NCI-H345 treated with DMSO at 0.1 percent for 48 hours (cell line): ENCODE results near the gene SEC61A1.

Experiments
- DNase-seq: peaks from one replicate; lab custom pipeline; 2025; ENCODE audit not compliant: unreplicated experiment; lab: John Stamatoyannopoulos, UW

Gene SEC61A1

DNA sequence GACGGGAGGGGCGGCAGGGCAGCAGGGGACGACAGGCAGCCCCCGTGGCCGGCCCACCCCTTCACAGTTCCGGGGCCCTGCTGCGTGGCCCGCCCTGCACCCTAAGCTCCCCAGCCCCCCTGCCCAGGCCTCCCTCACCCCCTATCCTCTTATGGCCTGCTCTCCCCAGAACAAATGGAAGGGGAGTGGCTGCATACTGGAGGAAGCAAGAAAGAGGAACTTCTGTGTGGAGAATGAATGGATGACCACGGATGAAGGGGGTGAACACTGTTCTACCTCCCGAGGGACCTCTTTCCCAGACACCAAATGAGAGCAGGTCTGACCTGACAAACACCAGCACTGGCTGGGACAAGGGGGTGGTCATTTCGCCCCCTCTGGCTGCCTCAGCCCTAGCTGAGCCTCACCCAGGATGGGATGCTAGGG is 25.0 kb downstream of the SEC61A1 start:
- no peak for DNase-seq

DNA sequence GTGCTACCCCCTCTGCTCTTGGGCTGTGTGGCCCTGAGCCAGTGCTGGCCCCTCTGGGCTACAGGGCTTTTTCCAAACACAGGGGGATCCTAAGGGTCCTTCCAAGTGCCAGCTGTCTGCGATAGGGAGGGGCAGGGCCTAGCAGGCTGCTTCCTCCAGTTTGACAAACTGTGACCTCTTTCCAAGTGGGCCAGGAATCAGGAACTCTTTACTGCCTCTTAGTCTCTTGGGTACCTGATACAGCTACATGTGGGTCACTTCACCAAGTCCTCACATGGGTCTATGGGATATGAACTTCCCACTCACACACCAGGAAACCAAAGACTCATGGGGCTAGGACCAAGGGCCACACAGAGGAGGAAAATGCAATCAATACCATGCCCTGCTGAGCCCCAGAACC is 25.4 kb downstream of the SEC61A1 start:
- DNase-seq = no peak

DNA sequence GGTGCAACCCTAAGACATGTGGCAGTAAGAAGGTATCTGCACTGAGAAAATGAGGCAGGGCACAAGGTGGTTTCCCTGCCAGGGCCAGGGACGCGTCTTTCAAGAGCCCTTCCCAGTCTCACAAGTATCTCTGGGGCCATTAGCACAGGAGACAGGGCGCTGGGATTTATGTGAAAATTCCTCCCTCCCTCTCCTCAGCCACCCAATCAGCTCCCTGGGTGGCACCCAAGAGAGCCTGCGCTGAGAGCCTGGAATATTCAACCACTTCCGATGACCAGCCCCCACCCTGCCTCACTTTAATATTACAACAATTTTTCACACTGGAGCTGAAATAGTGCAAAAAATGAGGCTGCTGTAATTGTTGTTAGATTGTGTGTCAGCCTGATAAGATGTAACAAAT is 26.1 kb downstream of the SEC61A1 start:
- DNase-seq = no peak

DNA sequence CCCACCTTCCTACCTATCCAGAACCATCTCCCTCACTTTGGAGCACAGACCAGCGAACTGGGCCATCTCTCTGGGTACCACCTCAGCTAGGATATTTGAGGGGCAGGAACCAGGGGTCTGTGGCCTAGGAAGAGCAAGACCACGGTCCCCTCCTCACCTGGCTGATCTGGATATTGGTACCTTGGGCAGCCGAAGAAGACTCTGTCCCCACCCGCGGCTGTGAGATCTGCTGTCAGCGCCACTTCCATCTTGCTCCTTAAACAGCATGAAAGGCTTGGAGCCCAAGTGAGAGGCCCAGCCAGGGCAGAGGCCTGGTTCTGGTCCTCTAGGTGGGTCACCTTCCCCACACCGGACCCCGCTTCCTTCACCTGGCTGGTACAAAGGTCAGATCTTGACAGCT is 26.6 kb downstream of the SEC61A1 start:
- no peak for DNase-seq

DNA sequence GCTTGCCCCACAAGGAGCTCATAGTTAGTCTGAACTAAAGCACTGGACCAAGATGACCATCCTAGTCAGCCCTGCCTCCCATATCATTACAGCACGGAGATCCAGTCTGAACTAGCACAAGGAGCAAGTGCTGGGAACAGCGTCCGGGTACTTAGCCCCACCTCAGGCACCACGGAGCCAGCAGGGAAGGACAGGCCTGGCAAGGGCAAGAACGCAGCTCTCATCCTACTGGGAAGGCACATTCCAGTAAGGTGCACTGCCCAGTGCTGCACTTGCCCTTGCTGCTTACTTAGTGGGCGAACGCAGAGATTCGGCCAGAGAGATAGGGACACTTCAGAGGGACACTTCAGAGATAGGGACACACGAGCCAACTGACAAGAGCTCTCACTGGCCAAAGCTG is 27.6 kb downstream of the SEC61A1 start:
- DNase-seq = no peak

DNA sequence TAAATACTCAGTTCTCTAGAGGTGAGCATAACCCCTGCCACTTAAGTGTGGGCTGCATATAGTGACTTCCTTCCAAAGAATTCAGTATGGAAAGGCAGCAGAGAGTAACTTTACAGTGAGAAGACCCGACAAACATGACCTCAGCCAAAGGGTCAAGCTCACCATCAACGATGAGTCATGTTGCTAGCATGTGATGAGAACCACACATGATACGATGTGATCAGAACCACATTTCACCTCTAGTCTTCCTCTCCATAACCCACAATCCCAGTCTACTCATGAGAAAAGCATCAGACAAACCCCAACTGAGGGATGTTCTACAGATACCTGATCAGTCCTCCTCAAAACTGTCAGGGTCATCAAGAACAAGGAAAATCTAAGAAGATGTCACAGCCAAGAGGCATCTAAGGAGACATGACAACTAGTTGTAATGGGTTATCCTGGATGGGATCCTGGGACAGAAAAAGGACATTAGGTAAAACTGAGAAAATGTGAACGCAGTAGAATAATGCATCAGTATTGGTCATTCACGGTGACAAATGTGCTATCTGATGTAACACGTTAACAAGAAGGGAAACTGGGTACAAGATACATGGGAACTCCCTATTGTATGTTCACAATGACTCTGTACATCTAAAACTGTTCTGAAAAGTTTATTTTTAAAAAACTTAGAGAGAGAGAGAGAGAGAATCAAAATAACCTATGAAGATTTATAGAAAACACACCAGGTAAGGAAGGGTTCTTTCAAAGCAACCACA is 28.3 kb downstream of the SEC61A1 start:
- DNase-seq = no peak

DNA sequence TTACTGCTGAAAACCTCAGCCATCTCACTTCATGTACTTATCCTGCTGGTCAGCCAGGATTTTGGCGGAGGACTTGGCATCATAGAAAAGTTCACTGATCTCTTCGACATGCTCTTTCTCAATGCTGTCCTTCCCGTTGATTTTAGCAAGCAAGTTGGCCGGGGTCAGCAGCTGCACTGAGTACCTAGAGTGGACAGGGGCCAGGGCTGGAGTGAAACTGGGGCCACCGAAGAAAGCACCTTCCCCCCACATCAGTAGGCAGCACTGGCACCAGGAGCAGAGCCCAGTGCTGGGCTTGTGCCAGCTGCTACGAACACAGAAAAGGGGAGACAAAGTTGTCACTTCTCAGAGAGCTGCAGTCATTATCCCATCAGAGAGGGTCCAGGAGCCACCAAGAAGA is 29.0 kb downstream of the SEC61A1 start:
- no peak for DNase-seq

DNA sequence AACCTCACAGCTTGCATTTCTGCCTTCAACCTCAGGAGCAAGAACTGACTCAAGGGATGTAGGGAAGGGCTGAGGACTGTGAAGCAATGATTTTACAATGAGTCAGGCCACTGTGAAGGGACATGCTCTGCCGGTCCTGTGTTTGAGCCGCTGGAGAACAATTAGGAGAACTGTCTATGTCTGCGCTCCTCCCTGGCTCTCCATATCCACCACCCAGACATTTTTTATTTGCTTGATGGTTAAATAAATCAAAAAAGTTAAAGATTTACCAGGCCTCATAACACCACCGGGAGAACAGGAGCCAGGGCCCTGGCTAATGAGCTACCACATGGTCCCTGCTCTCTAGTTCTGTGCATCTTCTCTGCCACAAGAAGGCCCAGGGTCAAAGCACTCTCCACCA is 29.6 kb downstream of the SEC61A1 start:
- no peak for DNase-seq

DNA sequence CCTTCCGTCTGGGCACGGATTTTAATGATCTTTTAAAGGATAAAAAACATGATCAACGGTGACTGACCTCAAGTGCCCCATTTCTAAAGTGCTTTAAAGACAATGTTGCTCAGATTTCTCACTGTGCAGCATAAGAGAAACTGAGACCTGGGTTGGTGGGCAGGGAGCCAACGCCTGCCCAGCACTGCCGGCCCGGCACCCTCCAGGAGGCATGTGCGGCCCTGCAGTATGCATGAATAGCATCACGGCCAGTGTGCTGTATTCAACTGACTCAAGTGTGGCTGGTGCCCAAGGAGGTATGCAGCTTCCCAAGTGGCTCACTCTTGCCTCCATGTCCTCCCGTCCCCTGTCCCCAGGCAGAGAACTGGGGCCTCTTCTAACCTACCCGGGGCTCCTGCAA is 30.3 kb downstream of the SEC61A1 start:
- DNase-seq = no peak

DNA sequence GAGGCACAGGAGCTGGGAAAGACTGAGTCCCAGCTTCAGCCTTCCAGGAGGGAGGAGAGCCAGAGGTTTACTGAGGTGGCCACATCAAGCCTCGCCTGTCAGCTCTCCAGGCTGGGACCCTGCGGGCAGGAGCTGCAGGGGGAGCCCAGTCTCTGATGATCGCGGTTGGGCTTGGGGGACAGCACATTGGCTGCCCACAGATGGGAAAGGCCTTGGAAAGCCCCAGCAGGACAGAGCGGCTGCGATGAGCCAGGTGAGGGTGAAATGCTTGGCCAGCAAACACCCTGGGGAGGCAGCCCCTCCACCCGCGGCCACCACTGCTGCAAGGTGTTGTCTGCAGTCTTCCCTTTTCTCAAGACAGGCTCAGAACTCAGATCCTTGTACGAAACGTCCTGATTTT is 31.2 kb downstream of the SEC61A1 start:
- no peak for DNase-seq

DNA sequence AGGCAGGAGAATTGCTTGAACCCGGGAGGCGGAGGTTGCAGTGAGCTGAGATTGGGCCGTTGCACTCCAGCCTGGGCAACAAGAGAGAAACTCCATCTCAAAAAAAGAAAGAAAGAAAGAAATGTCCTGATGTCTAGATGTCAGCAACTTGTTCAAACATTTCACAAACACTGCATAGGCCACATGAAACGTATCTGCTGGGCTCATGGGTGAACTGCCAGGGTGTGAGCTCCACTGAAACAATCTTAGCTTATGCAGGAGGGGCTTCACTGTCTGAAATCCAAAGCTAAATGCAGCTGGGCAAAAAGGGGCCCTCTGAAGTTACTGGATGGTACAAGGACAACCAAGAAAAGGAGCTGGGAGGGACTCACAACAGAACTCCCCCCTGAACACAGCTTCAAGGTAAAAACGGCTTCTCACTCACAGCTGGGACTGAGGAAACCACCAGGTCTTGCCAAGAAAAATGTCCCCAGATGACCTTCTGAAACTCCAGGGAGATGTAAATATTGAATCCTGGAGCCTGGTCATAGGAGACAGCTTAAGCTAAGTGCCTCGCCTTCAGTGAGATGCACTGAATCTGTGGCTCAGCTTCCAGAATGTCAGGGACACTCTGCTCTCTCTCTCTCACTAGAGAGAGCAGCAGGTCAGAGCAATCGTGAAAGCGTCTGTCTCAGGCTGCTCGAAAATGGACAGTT is 31.9 kb downstream of the SEC61A1 start:
- DNase-seq = no peak

DNA sequence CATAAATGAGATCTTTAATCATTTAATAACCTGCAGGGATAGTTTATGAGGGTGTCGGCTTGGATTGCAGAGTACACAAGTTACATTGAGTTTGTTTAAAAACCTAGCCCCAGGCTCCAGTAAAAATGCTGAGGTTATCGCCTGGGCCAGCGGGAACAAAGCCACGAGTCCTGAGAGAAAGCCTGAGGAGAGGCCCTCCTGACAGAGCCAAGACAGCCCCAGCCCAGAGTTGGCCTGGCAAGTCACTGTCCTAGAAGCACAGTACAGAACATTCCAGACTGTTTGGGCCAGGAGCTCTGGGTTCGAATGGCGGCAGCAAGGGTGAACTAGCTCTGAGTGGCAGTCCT is 32.4 kb downstream of the SEC61A1 start:
- no peak for DNase-seq

DNA sequence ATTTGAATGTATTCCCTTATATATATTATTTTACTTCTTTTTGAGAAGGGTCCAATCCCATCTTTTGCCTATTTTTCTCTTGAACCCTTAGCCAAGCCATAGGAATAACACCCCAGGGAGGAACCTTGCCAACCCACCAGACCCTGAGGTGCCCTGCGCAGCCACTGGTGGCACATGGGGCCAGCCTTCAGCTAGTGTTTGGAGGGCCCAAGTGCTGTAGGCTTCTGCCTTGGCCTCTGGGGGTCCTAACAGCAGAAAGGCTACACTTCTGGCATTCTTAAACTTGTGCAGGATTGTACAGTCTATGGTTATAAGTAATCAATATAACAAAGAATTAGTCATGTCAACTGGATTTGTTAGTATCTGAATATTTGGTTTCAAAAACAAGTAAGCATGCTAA is 36.9 kb downstream of the SEC61A1 start:
- DNase-seq = no peak

DNA sequence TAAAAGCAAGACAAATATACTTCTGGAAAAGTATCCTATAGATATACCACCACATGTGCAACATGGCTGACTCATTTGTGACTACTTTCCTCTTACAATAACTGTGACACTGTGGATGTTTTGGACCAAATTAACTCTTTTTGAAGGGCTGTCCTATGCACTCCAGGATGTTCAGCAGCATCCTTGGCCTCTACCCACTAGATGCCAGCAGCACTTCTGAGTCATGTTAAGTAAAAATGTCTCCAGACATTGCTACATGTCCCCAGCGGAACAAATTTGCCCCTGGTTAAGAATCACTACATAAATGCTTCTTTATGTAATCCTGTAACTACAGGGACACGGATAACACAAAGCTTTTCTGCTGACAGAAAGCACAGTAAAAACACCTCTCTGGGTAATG is 39.3 kb downstream of the SEC61A1 start:
- no peak for DNase-seq

DNA sequence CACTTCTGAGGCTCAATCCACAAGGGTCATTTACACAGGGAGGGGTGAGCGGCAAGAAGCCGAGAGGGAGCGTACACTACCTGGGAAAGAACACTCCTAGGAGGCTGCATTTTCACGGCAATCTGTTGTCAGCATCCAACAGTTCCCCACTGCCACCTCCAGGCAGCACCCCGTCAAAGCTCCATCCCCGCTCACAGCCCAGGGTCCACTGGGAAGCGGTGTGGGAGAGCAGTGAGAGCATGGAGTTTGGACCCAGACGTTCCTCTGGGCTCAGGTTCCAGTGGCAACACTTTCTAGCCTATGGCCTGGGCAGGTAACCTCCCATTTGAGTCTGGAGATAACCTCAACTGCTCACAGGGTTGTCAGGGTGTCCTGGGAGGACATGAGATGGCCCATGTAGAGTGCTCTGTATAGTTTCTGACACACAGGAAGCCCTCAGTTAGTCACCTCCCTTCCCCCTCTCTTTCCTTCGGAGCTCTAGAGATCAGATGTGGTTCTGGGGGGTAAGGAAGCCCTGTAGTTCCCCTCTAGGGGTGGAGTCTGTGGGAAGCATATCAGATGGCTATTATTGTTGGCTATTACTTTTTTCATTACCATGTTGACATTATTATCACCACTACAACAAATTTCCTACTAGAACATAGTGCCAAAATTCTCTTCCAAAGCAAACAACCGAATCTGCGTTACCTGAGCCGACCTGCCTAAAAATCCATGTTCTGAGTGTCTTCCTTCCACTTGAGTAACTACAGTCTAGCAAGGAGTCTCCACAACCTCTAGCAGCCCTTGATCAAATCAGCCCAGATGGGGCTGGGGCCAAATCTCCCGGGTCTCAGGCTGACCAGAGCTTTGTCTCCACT is 42.3 kb downstream of the SEC61A1 start:
- no peak for DNase-seq

DNA sequence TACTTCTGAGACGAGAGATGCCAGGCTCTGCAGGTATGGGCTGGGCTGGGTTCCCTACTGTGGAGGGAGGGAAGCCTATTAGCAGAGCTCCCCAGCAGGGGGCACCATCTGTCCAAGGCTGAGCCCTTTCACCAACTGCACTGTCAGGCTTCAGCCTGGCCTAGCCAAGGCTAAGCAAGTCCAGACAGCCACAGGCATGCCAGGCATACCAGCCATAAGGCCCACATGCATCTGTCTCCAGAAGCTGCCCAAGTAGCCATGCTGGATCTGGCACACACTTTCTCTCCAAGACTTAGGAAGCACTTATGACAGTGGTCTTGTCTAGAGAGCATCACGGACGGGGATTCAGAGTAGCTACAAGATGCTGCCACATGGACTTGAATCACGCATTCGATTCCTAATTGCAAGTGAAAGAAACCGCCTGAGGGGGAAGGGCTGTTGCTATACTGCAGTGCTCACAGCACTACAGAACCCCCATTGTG is 43.0 kb downstream of the SEC61A1 start:
- DNase-seq = peak; percentile 30

DNA sequence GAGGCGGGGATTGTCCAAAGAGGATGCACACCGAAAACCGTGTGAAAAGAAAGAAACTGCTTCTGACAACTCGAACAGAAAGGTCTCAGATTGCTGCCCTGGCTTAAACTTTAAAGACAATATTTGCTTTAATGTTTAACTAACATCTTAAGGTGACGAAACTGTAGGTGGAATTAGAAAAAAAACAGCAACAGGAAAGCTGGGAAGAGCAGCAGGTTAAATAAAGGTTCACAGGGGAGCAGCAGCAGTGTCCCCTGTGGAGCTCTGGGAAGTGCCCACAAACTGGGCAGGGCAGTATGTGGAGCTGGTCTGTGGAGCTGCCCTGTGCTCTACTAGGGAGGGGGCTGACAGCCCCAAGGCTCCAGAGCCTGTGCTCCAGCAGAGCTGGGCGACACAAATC is 46.0 kb downstream of the SEC61A1 start:
- DNase-seq = no peak

DNA sequence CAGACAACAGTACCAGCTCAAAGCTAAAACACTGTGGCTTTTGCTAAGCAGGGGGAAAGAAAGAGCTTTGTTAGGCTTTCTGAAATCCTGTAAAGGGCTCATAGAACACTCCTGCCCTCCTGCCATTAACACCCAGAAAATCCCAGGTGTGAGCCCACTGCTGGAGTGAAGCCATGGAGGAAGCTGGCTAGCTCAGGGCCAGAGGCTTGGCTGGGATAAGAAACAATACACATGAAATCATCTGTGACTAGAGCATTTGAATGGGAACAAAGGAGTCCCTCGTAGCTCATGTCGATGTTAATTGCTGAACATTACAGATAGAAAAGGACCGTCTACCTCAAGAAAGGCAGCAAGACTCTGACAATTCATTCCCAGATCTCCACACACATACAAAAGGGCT is 47.9 kb downstream of the SEC61A1 start:
- no peak for DNase-seq

DNA sequence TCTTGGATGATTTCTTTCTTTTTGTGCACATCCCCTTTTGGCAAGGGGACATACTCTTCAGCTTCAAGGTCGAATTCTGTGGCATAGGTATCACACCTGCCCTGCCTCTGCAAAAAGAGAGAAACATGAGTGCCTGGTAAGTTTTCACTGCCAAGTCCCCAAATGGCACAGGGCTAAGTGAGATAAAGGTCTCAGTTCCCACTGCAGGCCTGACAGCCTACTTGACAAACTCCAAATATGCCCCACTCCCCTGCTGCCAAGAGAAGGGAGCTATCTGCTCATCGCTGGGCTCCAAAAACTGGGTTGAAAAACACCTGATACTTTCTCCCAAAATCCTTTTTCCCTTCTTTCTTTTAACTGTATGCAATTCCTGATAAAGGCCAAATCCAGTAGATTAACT is 48.4 kb downstream of the SEC61A1 start:
- no peak for DNase-seq

DNA sequence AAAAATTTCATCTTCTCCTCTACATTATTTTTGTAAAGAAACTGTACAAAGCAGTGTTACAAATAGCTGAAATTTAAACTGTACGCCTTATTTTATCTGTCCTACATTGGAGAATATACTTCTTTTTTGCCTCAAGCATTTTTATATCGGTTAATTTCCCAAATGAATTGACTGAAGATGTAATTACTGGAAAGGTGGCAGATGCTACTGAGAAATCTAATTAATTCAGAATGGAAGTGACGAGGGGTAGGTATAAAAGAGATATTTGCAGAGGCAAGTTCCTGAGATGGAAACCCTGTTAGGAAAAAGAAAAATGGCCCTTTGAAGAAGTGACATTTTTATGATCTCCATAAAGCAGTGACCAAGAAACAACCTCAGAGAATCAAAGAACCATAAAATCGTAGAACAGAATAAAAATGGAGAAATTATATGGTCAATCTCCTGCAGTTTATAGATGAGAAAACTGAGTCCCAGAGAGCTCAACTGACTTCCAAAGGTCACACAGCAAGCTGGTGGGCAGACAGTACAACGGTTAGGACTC is 51.0 kb downstream of the SEC61A1 start:
- no peak for DNase-seq

DNA sequence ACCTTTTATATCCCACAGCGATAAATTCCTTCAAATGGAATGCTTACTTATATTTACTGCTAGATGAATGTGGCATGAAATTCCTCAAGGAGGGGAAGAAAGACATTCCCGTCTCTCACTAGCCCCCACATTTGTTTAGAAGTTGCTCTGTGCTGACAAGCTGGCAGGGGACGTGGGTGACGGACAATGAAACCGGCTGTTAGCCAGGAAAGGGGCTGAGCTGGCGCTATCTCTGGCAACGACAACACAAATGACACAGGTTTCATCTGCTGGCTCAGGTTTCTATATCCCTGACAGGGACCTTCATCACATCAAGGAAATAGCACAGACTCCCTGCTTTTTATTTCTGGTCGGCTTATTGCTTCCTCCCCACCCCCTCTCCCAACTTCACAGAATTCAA is 55.6 kb downstream of the SEC61A1 start:
- DNase-seq = no peak

DNA sequence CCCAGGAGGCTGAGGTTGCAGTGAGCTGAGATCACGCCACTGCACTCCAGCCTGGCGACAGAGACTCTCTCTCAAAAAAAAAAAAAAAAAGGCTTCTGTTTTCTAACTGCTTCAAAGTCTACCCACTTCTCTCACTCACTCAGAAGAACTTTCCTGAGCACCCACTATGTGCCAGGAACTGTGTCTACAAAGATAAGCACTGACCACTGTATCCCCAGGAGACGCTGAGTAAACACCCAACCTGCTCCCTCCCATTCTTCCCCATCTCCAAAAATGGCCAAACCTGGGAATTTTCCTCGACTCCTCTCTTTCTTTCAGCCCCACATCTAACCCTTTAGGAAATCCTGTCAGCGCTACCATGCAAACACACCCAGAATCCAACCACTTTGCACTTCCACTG is 58.9 kb downstream of the SEC61A1 start:
- DNase-seq = no peak
